ENCODE measurements around the gene RBFOX2. TPM values are rescaled to one million over a fixed set of nuclear protein-coding genes. Genes with fewer than 3 reads are reported as not detected.

RBFOX2 gene
- total and polyA plus RNA-seq, 4 donors = 139 to 178 (median 153) TPM

DNA sequence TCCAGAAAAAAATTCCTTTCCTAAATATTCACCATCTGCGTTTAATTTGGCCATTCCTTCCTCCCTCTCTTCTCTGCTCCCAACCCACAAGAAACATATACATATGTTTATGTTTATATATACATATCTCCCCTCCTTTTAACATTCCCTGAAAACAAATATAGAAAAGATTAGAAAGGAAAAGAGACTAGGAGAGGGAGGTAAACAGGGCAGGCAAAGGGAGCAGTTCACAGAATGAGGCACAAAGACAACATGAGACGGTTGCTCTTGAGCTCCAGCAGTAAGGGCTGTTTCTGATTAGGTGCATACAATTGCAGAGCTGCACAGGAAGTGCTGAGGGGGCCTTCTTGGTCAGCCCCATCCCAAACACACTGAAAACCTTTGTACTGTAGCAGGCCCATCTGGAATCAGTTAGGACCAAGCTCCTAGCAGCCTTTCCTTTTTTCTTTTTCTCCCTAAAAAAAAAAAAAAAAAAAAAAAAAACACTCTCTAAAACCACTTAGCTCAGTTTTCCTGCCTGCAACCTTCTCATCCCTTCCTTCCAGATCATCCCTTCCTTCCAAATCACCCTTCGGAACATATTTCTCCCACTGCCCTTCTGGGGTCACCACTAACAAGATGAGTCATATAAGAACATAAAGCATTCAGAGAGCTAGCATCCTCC is 57.0 kb downstream of the RBFOX2 start:
- Histone ChIP-seq H3K4me1 (ENCODE audit: control insufficient read depth, insufficient read depth, low read length) (peaks cover 17% of the 10 kb centered on the region), H3K9me3 (ENCODE audit: control insufficient read depth, insufficient read depth, low read length) (no peaks in the 10 kb centered on the region), H3K27ac (ENCODE audit: low read depth, low read length) (peak overlapping the region; percentile 78), H3K4me3 (ENCODE audit: low read depth, low read length) (no peak overlapping the region), H3K36me3 (ENCODE audit: control insufficient read depth, insufficient read depth, low read length) (no peaks in the 10 kb centered on the region), H3K27me3 (ENCODE audit: control insufficient read depth, insufficient read depth, low read length) (no peaks in the 10 kb centered on the region)
- WGBS (ENCODE audit: insufficient coverage) = 56% methylated on average over 1 of the region's 3 CpGs
- DNase-seq (ENCODE audit: low read depth in 4 of 6, low spot score in 6 of 6) = peak in 2 of 6 donors; percentile 41 to 71

DNA sequence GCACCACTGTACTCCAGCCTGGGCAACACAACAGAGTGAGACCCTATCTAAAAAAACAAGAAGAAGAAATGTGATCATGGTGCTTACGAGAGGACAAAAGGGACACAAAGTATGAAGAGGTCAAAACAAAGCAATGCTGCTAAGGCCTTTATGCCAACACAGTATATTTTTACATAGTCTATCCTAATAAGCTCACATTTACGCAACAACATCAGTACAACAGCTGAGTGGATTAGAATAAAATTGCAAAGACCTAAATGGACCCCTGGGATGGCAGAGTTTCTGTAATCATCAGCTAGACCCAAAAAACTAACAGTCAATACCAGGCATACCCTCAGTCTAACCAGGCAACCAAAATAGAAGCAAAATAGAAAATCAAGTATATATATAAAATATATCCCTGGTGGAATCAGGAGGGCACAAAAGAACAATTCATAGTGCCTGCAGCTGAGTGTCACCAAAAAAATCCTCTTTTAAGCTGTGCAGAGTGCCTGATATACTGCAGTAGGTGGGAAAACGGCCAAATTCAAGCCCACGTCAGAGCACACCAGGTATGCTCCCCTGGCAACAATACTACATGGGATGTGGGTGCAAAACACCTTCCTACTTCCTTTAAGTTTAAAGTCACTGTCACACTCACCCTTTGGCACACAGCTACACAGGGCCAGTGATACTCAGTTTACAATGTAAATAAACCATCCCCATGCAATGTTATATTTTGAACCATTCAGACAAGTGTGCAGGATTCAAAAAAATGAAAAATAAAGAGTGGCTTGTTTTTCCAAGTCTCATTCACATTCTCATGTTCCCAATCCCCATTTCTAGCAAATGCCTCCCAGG is 57.8 kb downstream of the RBFOX2 start:
- WGBS (ENCODE audit: insufficient coverage) = 79% methylated on average over 2 of the region's 4 CpGs
- no peak overlapping the region for H3K4me3 ChIP-seq (ENCODE audit: low read depth, low read length)
- peak in 1 of 6 donors; percentile 56 for DNase-seq (ENCODE audit: low read depth in 4 of 6, low spot score in 6 of 6)
- no peaks in the 10 kb centered on the region for H3K9me3 ChIP-seq (ENCODE audit: control insufficient read depth, insufficient read depth, low read length)
- H3K27me3 ChIP-seq (ENCODE audit: control insufficient read depth, insufficient read depth, low read length) = no peaks in the 10 kb centered on the region
- peaks cover 17% of the 10 kb centered on the region for H3K4me1 ChIP-seq (ENCODE audit: control insufficient read depth, insufficient read depth, low read length)
- no peaks in the 10 kb centered on the region for H3K36me3 ChIP-seq (ENCODE audit: control insufficient read depth, insufficient read depth, low read length)
- peak overlapping the region; percentile 78 for H3K27ac ChIP-seq (ENCODE audit: low read depth, low read length)

DNA sequence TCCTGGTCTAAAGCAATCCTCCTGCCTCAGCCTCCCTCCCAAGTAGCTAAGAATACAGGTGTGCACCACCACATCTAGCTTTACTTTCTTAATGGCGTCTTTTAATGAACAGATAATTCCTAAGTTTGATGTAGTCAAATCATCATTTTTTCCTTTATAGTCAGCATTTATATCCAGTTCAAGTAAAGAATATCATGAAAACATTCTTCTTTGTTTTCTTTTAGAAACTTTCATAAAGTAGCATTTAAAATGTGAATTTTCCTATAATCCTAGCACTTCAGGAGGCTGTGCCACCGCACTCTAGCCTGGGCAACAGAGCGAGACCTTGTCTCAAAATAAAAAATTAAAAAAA is 61.6 kb downstream of the RBFOX2 start:
- H3K4me3 ChIP-seq (ENCODE audit: low read depth, low read length) = no peak overlapping the region
- H3K27ac ChIP-seq (ENCODE audit: low read depth, low read length) = no peak overlapping the region
- H3K27me3 ChIP-seq (ENCODE audit: control insufficient read depth, insufficient read depth, low read length) = no peaks in the 10 kb centered on the region
- H3K4me1 ChIP-seq (ENCODE audit: control insufficient read depth, insufficient read depth, low read length) = peaks cover 6% of the 10 kb centered on the region
- H3K9me3 ChIP-seq (ENCODE audit: control insufficient read depth, insufficient read depth, low read length) = no peaks in the 10 kb centered on the region
- no peak for DNase-seq (ENCODE audit: low read depth in 4 of 6, low spot score in 6 of 6)
- WGBS (ENCODE audit: insufficient coverage) = no CpG with 5 or more reads among the region's 3 CpGs
- no peaks in the 10 kb centered on the region for H3K36me3 ChIP-seq (ENCODE audit: control insufficient read depth, insufficient read depth, low read length)

DNA sequence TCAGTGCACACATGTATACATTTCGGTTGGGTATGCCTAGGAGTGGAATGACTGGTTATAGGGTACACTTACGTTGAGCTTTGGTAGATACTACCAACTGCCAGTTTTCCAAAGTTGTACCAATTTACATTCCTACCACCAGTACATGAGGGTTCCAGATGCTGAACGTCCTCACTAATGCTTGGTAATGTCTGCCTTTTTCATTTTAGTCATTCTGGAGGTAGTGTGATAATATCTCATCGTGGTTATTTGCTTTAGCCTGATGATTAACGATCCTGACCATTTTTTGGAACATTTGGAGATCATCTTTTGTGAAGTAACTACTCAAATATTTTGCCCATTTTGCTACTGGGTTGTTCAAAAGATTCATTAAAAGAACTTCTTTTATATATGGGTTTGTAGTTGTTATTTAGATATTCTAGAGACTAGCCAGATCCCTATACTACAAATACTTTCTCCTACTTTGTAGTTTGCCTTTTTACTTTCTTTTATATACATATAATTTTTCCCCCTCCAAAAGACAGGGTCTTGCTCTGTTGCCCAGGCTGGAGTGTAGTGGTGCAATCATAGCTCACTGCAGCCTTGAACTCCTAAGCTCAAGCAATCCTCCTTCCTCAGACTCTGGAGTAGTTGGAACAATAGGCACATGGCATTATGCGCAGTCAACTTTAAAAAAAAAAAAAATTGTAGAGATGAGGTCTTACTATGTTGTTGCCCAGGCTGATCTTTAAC is 62.1 kb downstream of the RBFOX2 start:
- no CpG with 5 or more reads among the region's 6 CpGs for WGBS (ENCODE audit: insufficient coverage)

DNA sequence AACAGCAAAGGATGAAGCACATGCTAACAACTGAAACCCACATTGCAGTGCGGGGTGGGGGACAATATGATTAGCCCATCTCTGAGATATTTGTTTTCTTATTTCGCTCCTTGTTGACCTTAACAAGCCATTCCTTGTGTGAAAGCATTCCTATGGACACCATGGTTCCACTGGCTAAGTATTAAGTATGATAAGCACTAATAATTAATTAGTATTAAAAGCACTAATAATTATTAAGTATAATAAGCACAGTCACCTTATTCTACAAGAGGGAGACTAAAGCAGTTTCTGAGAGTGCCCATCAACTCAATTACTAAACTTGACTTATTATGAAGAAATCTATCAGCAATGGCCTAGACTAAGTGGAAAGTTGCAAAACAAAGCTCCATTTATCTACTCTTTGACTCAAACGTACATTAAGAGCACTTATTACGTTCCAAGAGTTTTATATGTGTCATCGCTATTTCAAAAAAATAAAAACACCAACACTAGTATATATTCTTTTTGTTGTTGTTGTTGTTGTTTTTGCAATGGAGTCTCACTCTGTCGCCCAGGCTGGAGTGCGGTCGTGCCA is 65.3 kb downstream of the RBFOX2 start:
- no peak for DNase-seq (ENCODE audit: low read depth in 4 of 6, low spot score in 6 of 6)
- Histone ChIP-seq H3K4me3 (ENCODE audit: low read depth, low read length) (no peak overlapping the region), H3K27me3 (ENCODE audit: control insufficient read depth, insufficient read depth, low read length) (no peaks in the 10 kb centered on the region), H3K27ac (ENCODE audit: low read depth, low read length) (no peak overlapping the region), H3K36me3 (ENCODE audit: control insufficient read depth, insufficient read depth, low read length) (no peaks in the 10 kb centered on the region), H3K4me1 (ENCODE audit: control insufficient read depth, insufficient read depth, low read length) (no peaks in the 10 kb centered on the region), H3K9me3 (ENCODE audit: control insufficient read depth, insufficient read depth, low read length) (no peaks in the 10 kb centered on the region)
- WGBS (ENCODE audit: insufficient coverage) = no CpG with 5 or more reads among the region's 8 CpGs

More for the DNA sequence above, 62.1 kb downstream of the RBFOX2 start:
- H3K4me3 ChIP-seq (ENCODE audit: low read depth, low read length) = no peak overlapping the region
- H3K27ac ChIP-seq (ENCODE audit: low read depth, low read length) = no peak overlapping the region
- H3K9me3 ChIP-seq (ENCODE audit: control insufficient read depth, insufficient read depth, low read length) = no peaks in the 10 kb centered on the region
- no peaks in the 10 kb centered on the region for H3K36me3 ChIP-seq (ENCODE audit: control insufficient read depth, insufficient read depth, low read length)
- H3K27me3 ChIP-seq (ENCODE audit: control insufficient read depth, insufficient read depth, low read length) = no peaks in the 10 kb centered on the region
- no peak for DNase-seq (ENCODE audit: low read depth in 4 of 6, low spot score in 6 of 6)
- peaks cover 6% of the 10 kb centered on the region for H3K4me1 ChIP-seq (ENCODE audit: control insufficient read depth, insufficient read depth, low read length)

DNA sequence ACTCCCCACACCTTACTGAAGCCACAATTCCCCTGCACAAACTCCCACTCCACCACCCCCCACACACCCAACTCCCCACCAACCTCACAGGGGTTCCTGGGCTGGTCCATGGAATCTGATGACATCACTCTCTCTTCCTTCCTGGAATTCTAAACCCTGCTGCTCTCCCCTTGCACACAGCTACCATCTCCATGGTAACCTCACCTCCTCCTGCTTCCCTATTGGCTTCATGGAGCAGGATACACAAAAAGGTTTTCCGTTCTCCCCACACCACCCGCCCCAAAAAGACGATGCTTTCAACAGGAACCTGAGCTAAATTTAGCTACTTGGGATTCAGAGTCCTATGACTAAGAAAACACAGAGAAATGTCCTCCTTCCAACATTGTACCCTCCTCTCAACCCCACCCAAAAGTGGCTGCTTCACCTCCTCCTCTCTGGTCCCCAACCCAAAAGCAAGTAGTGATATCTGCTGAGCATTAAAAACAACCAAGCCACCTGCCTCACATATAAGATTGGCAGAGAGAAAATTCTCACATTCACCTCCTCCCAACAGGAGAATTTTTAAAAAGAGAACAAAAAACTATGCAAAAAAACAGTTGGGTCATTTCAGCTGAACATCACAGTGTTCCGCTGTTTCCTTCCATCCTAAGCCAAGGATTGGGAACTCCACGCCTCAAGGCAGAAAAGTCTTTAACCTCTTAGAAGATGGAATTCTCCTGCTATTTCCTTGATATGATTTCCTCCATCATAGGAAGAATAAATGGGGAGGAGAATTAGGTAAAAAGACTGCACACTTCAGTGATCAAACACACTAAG is 66.9 kb downstream of the RBFOX2 start:
- WGBS (ENCODE audit: insufficient coverage) = 11% methylated on average over 3 of the region's 5 CpGs
- Histone ChIP-seq H3K27me3 (ENCODE audit: control insufficient read depth, insufficient read depth, low read length) (no peaks in the 10 kb centered on the region), H3K9me3 (ENCODE audit: control insufficient read depth, insufficient read depth, low read length) (no peaks in the 10 kb centered on the region), H3K4me3 (ENCODE audit: low read depth, low read length) (peak overlapping the region; percentile 22), H3K4me1 (ENCODE audit: control insufficient read depth, insufficient read depth, low read length) (no peaks in the 10 kb centered on the region), H3K36me3 (ENCODE audit: control insufficient read depth, insufficient read depth, low read length) (no peaks in the 10 kb centered on the region), H3K27ac (ENCODE audit: low read depth, low read length) (peak overlapping the region; percentile 89)
- peak in 5 of 6 donors; percentile 58 to 97 (median 77) for DNase-seq (ENCODE audit: low read depth in 4 of 6, low spot score in 6 of 6)

DNA sequence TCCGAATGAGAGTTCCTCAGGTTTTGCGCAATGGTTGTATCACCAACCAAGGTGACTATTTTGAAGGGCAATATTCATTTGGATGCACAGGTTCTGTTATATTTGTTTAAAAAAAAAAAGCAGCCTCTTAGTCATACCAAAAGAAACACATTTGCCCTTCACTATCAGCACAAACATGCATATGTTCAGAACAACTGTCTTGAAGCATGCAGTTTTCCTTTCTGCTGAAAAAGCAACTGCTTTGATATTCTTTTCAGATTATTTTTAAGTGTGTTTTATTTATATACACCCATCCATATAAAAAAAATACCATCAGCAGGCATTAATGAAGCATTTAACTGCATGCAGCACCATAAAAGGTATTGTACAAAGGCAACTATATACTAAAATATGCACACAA is 67.8 kb downstream of the RBFOX2 start:
- Histone ChIP-seq H3K4me3 (ENCODE audit: low read depth, low read length) (peak overlapping the region; percentile 16), H3K27ac (ENCODE audit: low read depth, low read length) (peak overlapping the region; percentile 89)

DNA sequence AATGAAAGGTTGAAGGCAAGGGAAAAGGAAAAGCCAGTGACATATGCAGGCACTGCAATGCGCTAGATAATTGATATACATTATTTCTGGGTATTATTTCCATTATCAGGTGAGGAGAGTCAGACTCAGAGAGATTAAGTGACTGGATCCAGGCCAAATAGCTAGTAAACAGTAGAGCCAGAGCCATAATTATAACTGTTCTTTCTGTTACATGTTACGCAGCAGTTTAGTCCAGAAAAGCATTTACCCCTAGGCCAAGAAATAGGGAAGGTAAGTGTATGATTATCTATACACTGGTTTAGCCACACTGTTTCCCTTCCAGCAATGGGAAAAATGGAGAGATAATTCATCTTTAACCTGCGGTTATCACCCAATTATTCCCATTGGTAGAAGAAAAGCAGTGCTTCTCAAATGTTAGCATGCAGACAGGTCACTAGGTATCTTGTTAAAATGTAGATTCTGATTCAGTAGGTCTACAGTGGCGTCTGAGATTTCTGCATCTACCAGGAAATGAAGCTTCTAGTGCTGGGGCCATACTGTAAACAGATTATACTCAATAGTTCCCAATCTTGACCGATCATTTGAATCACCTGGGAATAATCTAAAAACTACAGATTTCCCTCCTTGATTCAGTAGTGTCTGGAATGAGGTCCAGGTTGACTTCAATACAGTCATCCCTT is 69.4 kb downstream of the RBFOX2 start:
- no peaks in the 10 kb centered on the region for H3K4me1 ChIP-seq (ENCODE audit: control insufficient read depth, insufficient read depth, low read length)

More for the DNA sequence above, 67.8 kb downstream of the RBFOX2 start:
- no CpG with 5 or more reads among the region's 2 CpGs for WGBS (ENCODE audit: insufficient coverage)
- Histone ChIP-seq H3K4me1 (ENCODE audit: control insufficient read depth, insufficient read depth, low read length) (no peaks in the 10 kb centered on the region), H3K36me3 (ENCODE audit: control insufficient read depth, insufficient read depth, low read length) (no peaks in the 10 kb centered on the region), H3K9me3 (ENCODE audit: control insufficient read depth, insufficient read depth, low read length) (no peaks in the 10 kb centered on the region), H3K27me3 (ENCODE audit: control insufficient read depth, insufficient read depth, low read length) (no peaks in the 10 kb centered on the region)
- peak in 2 of 6 donors; percentile 42 to 72 for DNase-seq (ENCODE audit: low read depth in 4 of 6, low spot score in 6 of 6)

More for the DNA sequence above, 69.4 kb downstream of the RBFOX2 start:
- no CpG with 5 or more reads among the region's 5 CpGs for WGBS (ENCODE audit: insufficient coverage)
- no peak overlapping the region for H3K4me3 ChIP-seq (ENCODE audit: low read depth, low read length)
- no peak for DNase-seq (ENCODE audit: low read depth in 4 of 6, low spot score in 6 of 6)
- H3K9me3 ChIP-seq (ENCODE audit: control insufficient read depth, insufficient read depth, low read length) = no peaks in the 10 kb centered on the region
- H3K27me3 ChIP-seq (ENCODE audit: control insufficient read depth, insufficient read depth, low read length) = no peaks in the 10 kb centered on the region
- H3K36me3 ChIP-seq (ENCODE audit: control insufficient read depth, insufficient read depth, low read length) = no peaks in the 10 kb centered on the region
- no peak overlapping the region for H3K27ac ChIP-seq (ENCODE audit: low read depth, low read length)
